Activated CD4-positive, CD25-positive, alpha-beta regulatory T cell treated with anti-CD3 and anti-CD28 coated beads, Interleukin-2, amount 50 U/mL, for 24 hours (primary cell): Measurements from ENCODE around the gene NR5A2.

ENCODE experiments used
- ATAC-seq, 2 donors: fragments of 150-1000 bp; cut with Tn5 transposase; one replicate each; pipeline ENCODE4 v1.10.0; 2021; ENCODE audit warnings: mild to moderate bottlenecking in 1 of 2, moderate library complexity in 1 of 2

The NR5A2 gene

DNA sequence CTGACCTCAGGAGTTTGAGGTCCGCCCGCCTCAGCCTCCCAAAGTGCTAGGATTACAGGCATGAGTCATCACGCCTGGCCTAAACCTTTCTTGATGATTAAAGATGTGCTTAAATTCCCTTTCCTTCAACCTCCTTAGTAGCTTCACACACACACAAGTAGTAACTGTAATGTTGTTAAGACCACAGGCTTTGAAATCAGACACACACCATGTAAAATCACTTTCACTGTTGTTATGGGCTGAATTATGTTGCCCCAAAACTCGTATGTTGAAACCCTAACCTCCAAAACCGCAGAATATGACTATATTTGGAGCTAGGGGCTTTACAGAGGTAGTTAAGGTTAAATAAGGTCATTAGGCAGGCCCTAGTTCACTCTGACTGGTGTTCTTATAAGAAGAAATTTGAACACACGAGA lies 180.2 kb downstream of the NR5A2 start:
- ATAC-seq = peak; percentile 63 to 71

DNA sequence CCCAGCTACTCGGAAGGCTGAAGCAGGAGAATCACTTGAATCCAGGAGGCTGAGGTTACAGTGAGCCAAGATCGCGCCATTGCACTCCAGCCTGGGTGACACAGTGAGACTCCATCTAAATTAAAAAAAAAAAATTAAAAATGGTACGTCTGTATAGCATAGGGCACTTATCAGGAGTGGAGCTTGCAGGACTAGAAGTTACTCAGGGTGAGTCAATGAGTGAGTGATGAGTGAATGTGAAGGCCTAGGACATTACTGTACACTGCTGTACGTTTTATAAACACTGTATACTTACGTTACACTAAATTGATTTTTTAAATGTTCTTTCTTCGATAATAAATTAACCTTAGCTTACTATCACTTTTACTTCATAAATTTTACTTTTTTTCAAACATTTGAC lies 183.6 kb downstream of the NR5A2 start:
- ATAC-seq = no peak

DNA sequence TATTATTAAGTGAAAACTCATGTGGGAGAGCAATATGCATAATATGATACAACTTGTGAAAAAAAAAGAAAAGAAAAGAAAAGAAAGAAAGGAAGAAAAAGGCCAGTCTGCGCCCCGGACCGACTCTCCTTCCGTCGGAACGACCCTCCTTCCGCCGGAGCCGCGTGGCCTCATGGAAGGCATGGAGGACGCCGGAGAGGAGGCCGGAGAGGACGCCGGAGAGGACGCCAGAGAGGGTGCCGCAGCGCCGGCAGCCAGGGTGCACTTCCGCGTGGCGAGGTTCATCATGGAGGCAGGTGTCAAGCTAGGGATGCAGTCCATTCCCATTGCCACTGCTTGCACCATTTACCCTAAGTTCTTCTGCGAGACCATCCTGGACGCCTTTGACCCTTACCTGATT lies 185.9 kb downstream of the NR5A2 start:
- no peak for ATAC-seq

DNA sequence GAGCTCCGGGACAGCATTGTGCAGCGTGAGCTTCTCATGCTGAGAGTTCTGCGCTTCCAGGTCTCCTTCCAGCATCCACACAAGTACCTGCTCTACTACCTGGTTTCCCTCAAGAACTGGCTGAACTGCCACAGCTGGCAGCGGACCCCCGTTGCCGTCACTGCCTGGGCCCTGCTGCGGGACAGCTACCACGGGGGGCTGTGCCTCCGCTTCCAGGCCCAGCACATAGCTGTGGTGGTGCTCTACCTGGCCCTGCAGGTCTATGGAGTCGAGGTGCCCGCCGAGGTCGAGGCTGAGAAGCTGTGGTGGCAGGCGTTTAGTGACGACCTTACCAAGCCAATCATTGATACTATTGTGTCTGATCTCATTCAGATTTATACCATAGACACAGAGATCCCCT lies 186.4 kb downstream of the NR5A2 start:
- ATAC-seq = no peak

DNA sequence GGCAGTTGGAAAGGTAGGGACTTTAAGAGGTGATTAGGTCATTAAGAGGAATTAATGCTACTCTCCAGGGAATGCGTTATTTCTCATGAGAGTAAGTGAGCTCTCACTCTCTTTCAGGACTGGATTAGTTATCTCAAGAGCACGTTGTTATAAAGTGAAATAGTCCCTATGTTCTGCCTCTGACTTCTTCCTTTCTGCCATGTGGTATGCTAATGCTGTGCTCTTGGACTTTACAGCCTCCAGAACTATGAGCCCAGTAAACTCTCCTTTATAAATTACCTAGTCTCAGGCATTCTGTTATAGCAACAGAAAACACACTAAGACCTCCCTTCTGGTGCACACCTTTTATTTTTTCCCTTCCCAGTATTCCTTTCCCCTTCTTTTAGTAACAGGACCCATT lies 187.8 kb downstream of the NR5A2 start:
- no peak for ATAC-seq

DNA sequence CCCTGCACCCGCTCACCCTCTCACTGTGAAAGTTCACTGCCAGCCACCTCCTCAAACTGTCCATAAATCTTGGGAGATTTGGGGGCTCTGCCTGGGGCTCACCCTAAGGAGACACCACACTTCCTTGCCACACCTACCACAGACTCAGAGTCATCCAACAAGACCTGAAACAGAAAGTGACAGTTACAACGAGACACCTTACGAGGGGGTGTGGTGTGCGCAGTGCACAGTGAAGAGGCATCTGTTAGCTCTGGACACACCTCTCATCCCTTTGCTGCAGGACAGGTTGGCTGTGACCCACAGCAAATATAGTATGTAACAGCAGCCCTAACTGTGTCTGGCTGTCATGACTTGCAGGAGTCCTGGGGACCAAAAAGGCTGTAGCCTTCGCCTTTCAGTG lies 190.2 kb downstream of the NR5A2 start:
- peak; percentile 70 to 83 for ATAC-seq

DNA sequence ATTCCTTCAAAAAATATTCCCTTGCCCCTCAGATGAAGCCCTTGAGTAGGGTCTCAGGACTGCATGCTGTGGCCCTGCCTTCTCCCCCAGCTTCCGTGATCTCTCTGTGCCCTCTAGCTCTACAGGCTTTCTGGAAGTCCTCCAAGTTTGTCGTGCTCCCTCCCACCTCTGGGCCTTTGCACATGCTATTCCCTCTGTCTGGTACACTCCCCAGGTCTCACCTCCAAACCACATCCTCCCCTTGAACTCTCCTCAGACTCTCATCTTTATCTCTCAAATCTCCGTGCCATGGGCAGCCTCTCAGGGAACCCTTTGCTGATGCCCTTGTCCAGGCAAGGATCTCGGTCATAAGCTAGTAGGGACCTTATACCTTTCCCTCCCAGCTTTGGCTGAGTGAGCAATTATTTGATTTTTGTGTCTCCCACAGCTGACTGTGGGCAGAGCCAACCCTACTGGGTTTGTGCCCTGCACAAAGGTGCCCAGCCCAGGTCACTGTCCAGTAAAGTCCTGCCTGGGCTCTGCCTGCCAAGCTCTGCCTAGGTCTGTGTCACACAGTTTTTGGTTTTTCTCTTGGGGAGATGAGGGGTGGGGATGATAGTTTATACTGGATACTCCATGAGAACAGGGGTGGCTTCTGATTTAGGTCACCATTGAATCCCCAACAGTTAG lies 194.2 kb downstream of the NR5A2 start:
- ATAC-seq = no peak

DNA sequence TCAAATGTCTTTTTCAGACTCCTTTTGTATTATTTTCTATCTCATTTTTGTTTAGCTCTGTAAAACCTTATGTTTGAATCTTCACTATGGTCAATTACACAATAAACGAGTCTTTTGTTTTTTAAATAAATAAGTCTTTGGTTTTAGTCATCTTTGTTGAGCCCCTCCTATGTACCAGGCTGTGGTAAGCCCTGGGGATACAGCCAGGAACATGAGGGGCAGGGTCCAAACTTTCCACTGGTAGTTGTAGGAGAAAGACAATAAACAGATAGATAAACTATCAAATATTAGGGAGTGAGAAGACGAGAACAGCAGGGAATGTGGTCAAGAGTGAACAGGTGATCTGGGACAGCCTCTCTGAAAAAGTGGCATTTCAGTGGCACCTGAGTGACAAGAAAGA lies 195.7 kb downstream of the NR5A2 start:
- no peak for ATAC-seq

DNA sequence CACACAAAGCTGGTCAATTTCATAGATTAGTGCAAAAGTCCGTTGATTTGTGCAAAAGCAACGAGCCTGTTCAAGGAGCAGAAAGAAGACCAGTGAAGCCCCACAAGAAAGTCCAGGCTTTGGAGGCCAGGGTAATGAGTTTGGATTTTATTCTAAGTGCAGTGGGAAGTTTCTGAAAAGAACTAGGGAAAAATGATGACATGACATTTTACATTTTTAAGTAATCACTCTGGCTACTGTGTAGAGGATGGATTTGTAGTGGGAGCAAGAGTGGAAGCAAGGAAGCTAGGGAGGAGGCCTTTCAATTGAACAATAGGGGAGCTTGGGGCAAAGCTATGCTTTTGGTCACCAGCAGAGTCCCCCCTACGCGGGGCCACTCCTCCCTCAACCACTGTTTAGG lies 196.1 kb downstream of the NR5A2 start:
- no peak for ATAC-seq

DNA sequence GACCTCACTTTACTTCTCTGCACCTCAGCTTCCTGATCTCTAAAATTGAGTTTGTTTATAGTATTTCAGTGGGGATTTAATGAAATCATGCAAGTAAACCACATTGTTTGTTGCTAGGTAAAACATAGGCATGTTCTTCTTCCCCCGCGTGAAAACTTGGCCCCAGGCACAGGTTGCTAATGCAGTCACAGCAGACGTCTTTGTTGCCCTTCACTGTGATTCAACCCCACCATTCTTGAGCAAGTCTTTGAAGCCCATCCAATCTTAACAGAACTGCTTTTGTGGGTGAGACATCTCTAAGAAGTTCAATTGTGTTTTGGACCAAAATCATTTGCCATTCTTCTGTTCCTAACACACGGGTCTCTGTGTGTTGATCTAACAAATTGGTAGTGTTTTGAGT lies 196.8 kb downstream of the NR5A2 start:
- no peak for ATAC-seq

DNA sequence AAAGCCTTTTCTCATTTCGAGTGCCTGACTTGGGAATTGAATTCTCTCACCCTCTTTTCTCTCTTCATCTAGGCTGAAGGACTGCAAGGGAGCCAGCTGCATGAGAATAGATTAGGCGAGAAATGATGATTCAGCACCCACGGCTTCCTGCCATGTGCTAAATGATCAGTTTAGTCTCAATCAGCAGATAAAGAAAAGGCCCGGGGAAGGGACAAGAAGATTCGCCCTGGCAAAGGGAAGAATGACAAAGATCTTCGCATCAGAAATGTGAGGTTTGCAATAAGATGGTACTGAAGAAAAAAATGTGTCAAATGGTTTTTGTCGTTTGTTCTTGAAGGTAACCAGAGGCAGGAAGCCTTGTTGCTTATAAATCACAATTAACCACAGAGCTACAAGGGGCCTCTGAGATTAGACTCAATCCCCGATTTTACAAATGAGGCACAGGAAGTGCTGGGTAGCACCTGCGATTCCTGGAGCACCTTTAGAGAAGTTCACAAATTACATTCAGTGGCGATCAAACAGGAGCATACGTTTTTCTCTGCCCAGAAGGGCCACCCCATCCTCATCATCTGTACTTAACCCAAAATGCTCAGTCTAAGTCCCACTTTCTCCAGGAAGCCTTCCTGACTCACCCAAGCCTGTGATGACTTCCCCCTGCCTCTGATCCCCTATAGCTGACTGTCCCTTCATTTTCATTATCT lies 198.9 kb downstream of the NR5A2 start:
- peak; percentile 49 to 63 for ATAC-seq

DNA sequence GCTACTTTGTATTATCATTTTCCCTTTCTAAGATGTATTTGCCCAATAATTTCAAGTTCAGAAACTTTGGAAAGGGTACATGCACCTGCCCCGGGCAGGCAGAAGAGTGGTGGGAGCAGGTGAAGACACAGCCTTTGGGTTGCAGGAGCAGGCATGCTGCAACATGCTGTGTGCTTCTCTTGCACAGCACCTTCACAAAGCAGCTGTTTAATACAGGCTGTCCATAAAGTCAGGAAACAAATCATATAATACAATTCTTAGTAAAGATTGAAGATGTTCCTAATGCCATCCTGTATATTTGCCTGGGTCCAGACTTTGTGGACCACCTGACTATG lies 199.4 kb downstream of the NR5A2 start:
- no peak for ATAC-seq
